ENCODE results near the gene PLN. TPM values are rescaled to one million over a fixed set of nuclear protein-coding genes. Genes with fewer than 3 reads are reported as not detected.

The PLN gene
- polyA plus RNA-seq, 3 donors: 0.28 TPM; not detected in 2

- Mint-ChIP-seq H3K4me3 (no peak overlapping the region), H3K4me1 (peaks cover 14% of the 10 kb centered on the region), H3K9me3 (no peaks in the 10 kb centered on the region), H3K36me3 (peaks cover 19 to 38% of the 10 kb centered on the region in 2 donors), H3K27me3 (ENCODE audit: low read depth in 3 of 3) (no peaks in the 10 kb centered on the region), H3K27ac (peak overlapping the region in 3 of 7 donors; percentile 30 to 41 (median 35))
- H3K9me3 ChIP-seq (replicated peaks in 1 of 2; ENCODE audit: control insufficient read depth in 1 of 2, insufficient read depth in 1 of 2, low read length in 2 of 2): no peaks in the 10 kb centered on the region
- no peak overlapping the region for H3K9ac ChIP-seq (ENCODE audit: insufficient read depth, low read length, poor library complexity, severe bottlenecking)
- no peak for DNase-seq
- H3K4me3 ChIP-seq (replicated peaks in 1 of 3; ENCODE audit: low read depth in 2 of 3, low read length in 3 of 3): no peak overlapping the region
- intact Hi-C loops (cut with micrococcal nuclease): no loop called here
- H3K36me3 ChIP-seq (replicated peaks in 1 of 2; ENCODE audit: control insufficient read depth in 1 of 2, insufficient read depth in 2 of 2, low read length in 2 of 2): peaks cover 3 to 27% of the 10 kb centered on the region in 2 donors
- peaks cover 94% of the 10 kb centered on the region for H4K20me1 ChIP-seq (ENCODE audit: insufficient read depth, low read length)
- H3K27me3 ChIP-seq (ENCODE audit: control insufficient read depth in 2 of 2, insufficient read depth in 2 of 2, low read length in 2 of 2): no peaks in the 10 kb centered on the region
- no peak for TF ChIP-seq CTCF (IDR thresholded peaks at IDR 0.05)
- no peak overlapping the region for H2AFZ ChIP-seq (ENCODE audit: insufficient read depth, low read depth, low read length, poor library complexity, severe bottlenecking)
- no peaks in the 10 kb centered on the region for H3K79me2 ChIP-seq (ENCODE audit: insufficient read depth, low read length)
- H3K27ac ChIP-seq (ENCODE audit: low read depth in 1 of 2, low read length in 2 of 2): no peak overlapping the region
- WGBS (ENCODE audit: insufficient coverage): 10% methylated on average over 2 of the region's 6 CpGs
- peaks cover 0 to 7% of the 10 kb centered on the region in 2 donors for H3K4me1 ChIP-seq (ENCODE audit: control insufficient read depth in 1 of 2, insufficient read depth in 2 of 2, low read length in 2 of 2)
- no peak overlapping the region for H3K4me2 ChIP-seq (replicated peaks; ENCODE audit: extremely low read depth, low read length, poor library complexity, severe bottlenecking)
These were observed 10.5 kb downstream of the PLN start for GRCh38 chr6:118558464-118559217.

- peaks cover 7 to 30% of the 10 kb centered on the region in 2 donors for H3K36me3 ChIP-seq (replicated peaks in 1 of 2; ENCODE audit: control insufficient read depth in 1 of 2, insufficient read depth in 2 of 2, low read length in 2 of 2)
- Mint-ChIP-seq H3K4me3 (no peak overlapping the region), H3K36me3 (peaks cover 21 to 41% of the 10 kb centered on the region in 2 donors), H3K4me1 (peaks cover 14% of the 10 kb centered on the region), H3K9me3 (no peaks in the 10 kb centered on the region), H3K27ac (no peak overlapping the region), H3K27me3 (ENCODE audit: low read depth in 3 of 3) (no peaks in the 10 kb centered on the region)
- peaks cover 92% of the 10 kb centered on the region for H4K20me1 ChIP-seq (ENCODE audit: insufficient read depth, low read length)
- no peak for TF ChIP-seq CTCF (IDR thresholded peaks at IDR 0.05)
- intact Hi-C loops (cut with micrococcal nuclease): no loop called here
- no peak overlapping the region for H3K4me2 ChIP-seq (replicated peaks; ENCODE audit: extremely low read depth, low read length, poor library complexity, severe bottlenecking)
- H2AFZ ChIP-seq (ENCODE audit: insufficient read depth, low read depth, low read length, poor library complexity, severe bottlenecking): no peak overlapping the region
- no peak for DNase-seq
- H3K4me1 ChIP-seq (ENCODE audit: control insufficient read depth in 1 of 2, insufficient read depth in 2 of 2, low read length in 2 of 2): peaks cover 0 to 7% of the 10 kb centered on the region in 2 donors
- H3K4me3 ChIP-seq (replicated peaks in 1 of 3; ENCODE audit: low read depth in 2 of 3, low read length in 3 of 3): no peak overlapping the region
- no peaks in the 10 kb centered on the region for H3K9me3 ChIP-seq (replicated peaks in 1 of 2; ENCODE audit: control insufficient read depth in 1 of 2, insufficient read depth in 1 of 2, low read length in 2 of 2)
- no peaks in the 10 kb centered on the region for H3K79me2 ChIP-seq (ENCODE audit: insufficient read depth, low read length)
- H3K27ac ChIP-seq (ENCODE audit: low read depth in 1 of 2, low read length in 2 of 2): no peak overlapping the region
- H3K27me3 ChIP-seq (ENCODE audit: control insufficient read depth in 2 of 2, insufficient read depth in 2 of 2, low read length in 2 of 2): no peaks in the 10 kb centered on the region
- H3K9ac ChIP-seq (ENCODE audit: insufficient read depth, low read length, poor library complexity, severe bottlenecking): no peak overlapping the region
These were observed 11.6 kb downstream of the PLN start for GRCh38 chr6:118559659-118560058.

Measured in CD14-positive monocyte (primary cell).